HG02970 (cell line): Measurements from ENCODE around the gene FMNL2.

Experiments used
- ATAC-seq: cut with Tn5 transposase; IDR thresholded peaks from one replicate; pipeline ENCODE4 v1.9.1; 2021; ENCODE audit warnings: mild to moderate bottlenecking, moderate library complexity, moderate number of reproducible peaks; ENCODE audit not compliant: unreplicated experiment, low FRiP score

Gene FMNL2

GRCh38 chr2:152661076-152661475 lies 326.1 kb downstream of the FMNL2 start:
- ATAC-seq: no peak

GRCh38 chr2:152664725-152665124 lies 329.8 kb downstream of the FMNL2 start:
- no peak for ATAC-seq

GRCh38 chr2:152674334-152674733 lies 339.4 kb downstream of the FMNL2 start:
- no peak for ATAC-seq

GRCh38 chr2:152676461-152676860 lies 341.5 kb downstream of the FMNL2 start:
- no peak for ATAC-seq

- no peak for ATAC-seq
These were observed 343.8 kb downstream of the FMNL2 start for GRCh38 chr2:152678808-152679207.

- no peak for ATAC-seq
These were observed 347.7 kb downstream of the FMNL2 start for GRCh38 chr2:152682663-152683062.

- ATAC-seq: no peak
These were observed 348.4 kb downstream of the FMNL2 start for GRCh38 chr2:152683400-152683799.

GRCh38 chr2:152686321-152686720 lies 351.3 kb downstream of the FMNL2 start:
- ATAC-seq: no peak

GRCh38 chr2:152693033-152693432 lies 358.1 kb downstream of the FMNL2 start:
- peak; percentile 73 for ATAC-seq

GRCh38 chr2:152694161-152694661 lies 359.2 kb downstream of the FMNL2 start:
- no peak for ATAC-seq

- no peak for ATAC-seq
These were observed 360.8 kb downstream of the FMNL2 start for GRCh38 chr2:152695763-152696162.

- no peak for ATAC-seq
These were observed 361.5 kb downstream of the FMNL2 start for GRCh38 chr2:152696476-152696875.
